GM12873 (cell line): Measurements from ENCODE around the gene EDAR.

Source experiments
- TF ChIP-seq, protein P1 (sequence below): IDR thresholded peaks from 2 replicates; pipeline ENCODE4 v1.5.1; 2012; ENCODE audit warnings: low read depth, mild to moderate bottlenecking, moderate library complexity, low read length, control low read depth; ENCODE audit not compliant: insufficient read depth; ENCODE audit errors: missing control alignments

The EDAR gene

GRCh38 chr2:108983061-108983460 lies 6.0 kb downstream of the EDAR start:
- TF ChIP-seq, protein P1, sequence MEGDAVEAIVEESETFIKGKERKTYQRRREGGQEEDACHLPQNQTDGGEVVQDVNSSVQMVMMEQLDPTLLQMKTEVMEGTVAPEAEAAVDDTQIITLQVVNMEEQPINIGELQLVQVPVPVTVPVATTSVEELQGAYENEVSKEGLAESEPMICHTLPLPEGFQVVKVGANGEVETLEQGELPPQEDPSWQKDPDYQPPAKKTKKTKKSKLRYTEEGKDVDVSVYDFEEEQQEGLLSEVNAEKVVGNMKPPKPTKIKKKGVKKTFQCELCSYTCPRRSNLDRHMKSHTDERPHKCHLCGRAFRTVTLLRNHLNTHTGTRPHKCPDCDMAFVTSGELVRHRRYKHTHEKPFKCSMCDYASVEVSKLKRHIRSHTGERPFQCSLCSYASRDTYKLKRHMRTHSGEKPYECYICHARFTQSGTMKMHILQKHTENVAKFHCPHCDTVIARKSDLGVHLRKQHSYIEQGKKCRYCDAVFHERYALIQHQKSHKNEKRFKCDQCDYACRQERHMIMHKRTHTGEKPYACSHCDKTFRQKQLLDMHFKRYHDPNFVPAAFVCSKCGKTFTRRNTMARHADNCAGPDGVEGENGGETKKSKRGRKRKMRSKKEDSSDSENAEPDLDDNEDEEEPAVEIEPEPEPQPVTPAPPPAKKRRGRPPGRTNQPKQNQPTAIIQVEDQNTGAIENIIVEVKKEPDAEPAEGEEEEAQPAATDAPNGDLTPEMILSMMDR, result no peak

DNA sequence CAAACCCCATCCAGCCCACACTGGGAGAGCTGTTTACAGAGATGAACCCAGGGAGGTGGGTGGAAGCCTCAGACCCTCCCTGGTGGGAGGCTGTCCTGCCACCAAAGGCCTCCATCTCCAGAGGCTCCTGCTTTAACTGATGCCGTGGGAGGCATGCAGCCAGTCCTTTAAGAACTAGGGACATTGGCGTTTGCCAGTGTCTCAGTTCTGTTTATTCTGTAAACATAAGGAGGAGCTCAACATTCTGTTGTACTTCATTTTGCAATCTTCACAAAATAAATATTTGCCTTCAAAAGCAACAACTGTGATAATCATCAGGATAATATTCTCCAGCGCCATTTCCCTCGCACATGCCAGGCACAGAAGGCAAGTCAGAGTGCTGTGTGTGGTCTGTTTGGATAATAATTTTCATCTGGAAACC lies 6.8 kb downstream of the EDAR start:
- TF ChIP-seq, protein P1, result no peak

DNA sequence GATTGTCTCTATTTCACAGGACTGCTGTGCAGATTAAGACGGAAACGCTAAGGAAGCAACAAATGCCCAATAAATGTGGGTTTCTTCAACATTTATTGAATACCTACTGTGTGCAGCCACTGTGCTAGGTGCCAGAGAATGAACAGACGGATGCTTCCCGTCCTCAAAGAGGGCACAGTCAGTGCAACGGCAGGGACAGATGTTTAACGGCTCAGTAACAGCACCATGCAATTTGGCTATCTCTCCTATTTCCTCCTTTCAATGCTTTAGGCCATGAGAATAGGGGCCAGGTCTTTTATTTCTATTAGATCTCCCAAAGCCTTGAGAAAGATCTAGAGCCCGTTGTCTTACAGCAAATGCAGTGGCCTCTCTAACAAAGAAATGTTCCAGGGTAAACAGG lies 7.2 kb downstream of the EDAR start:
- TF ChIP-seq, protein P1, result no peak

DNA sequence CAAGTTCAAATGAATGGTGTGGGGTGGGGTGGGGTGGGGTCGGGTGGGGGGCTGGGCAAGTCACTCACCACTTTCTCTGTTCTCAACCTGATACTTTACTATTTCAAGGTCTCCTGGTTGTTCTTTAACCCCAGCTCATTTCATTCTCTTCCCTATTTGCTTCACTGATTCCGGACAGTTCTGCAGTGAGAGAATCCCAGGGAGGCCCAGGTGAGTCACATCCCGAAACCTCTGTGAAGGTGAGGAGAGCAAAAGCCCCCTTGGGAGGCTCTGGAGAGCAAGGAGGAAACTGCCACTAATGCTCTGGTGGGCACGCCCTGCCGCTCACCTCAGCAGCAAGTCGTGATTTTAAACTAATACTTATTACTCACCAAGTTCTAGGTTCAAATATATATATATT lies 8.9 kb downstream of the EDAR start:
- TF ChIP-seq, protein P1, result no peak

DNA sequence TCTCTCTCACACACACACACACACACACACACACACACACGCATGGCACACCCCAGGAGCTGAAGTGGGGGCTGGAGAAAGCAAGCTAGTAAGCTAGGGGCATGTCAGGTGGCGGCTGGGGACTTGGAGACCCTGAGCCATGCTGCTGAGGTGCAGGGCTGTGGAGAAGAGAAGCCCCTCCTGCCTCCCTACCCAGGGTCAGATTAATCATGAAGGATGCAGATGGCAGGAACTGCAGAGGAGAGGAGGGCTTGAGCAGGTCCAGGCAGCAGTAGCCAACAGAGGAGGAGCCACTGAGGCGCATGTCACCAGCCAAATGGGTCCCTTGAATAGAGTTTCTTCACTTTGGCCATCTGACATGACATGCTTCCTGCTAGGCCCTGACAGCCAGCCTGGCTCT lies 9.6 kb downstream of the EDAR start:
- TF ChIP-seq, protein P1, result no peak

DNA sequence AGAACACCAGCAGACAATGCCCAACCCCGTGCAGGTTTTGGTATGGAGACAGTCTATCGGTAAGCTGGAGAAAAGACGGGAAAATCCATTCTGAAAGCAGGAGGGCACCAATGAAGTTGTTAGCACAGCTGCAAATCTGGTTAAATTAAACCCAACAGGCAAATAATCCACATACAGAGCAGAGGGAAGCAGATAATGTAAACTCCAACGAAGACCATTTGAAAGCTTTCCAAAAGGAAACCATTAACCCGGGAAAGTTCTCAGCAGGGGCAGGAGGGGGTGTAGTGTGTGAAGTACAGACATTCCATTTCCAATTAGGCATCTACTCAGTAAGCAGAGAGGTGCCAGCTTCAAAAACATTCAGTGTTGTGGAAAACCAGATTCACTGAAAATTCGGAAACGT lies 10.3 kb downstream of the EDAR start:
- TF ChIP-seq, protein P1, result no peak

- TF ChIP-seq, protein P1, result no peak
Observed at GRCh38 chr2:108975613-108976435, 13.2 kb downstream of the EDAR start.
